HepG2 (cell line): ENCODE data around the gene FBXL7.

Experiments used
- BORCS8-MEF2B ChIP-seq: sonication (generic); formaldehyde crosslinking; IDR thresholded peaks from 2 replicates; pipeline ENCODE4 v1.8.0; 2022; ENCODE audit warnings: mild to moderate bottlenecking, missing genetic modification reagents
- CTCF ChIP-seq: sonication (generic); formaldehyde crosslinking; IDR thresholded peaks from 2 replicates; pipeline ENCODE4 v1.5.0; 2020; ENCODE audit warnings: mild to moderate bottlenecking, missing genetic modification reagents, moderate library complexity
- FOXP1 ChIP-seq, 2 experiments: fragments of 450-650 bp in 1 of 2; IDR thresholded peaks; 2 replicates each; pipeline ENCODE4 v1.6.1; 2017 to 2018; ENCODE audit warnings: antibody characterized with exemption in 1 of 2
- HNRNPK ChIP-seq: fragments of 200-400 bp; formaldehyde crosslinking; IDR thresholded peaks from 2 replicates; pipeline ENCODE4 v1.6.1; 2018; ENCODE audit warnings: low read length, low read depth, moderate library complexity, mild to moderate bottlenecking; ENCODE audit not compliant: poor library complexity, severe bottlenecking
- NR1H2 ChIP-seq: sonication (generic); formaldehyde crosslinking; IDR thresholded peaks from 2 replicates; pipeline ENCODE4 v1.8.1; 2022; ENCODE audit warnings: low read depth, missing genetic modification reagents, borderline replicate concordance
- POLR2A ChIP-seq, 2 experiments: IDR thresholded peaks; 2 replicates each; pipeline ENCODE4 v1.6.1; 2011; ENCODE audit warnings: low read depth in 2 of 2, low read length in 2 of 2, mild to moderate bottlenecking in 1 of 2, moderate library complexity in 1 of 2; ENCODE audit not compliant: insufficient read depth in 1 of 2
- TCF7 ChIP-seq: sonication (generic); IDR thresholded peaks from 2 replicates; pipeline ENCODE4 v1.6.1; 2016; ENCODE audit warnings: antibody characterized with exemption, low read depth
- ZBTB7A ChIP-seq: sonication (generic); formaldehyde crosslinking; IDR thresholded peaks from 2 replicates; pipeline ENCODE4 v1.8.0; 2022; ENCODE audit warnings: mild to moderate bottlenecking, missing genetic modification reagents
- ZNF34 ChIP-seq: sonication (generic); formaldehyde crosslinking; IDR thresholded peaks from 2 replicates; pipeline ENCODE4 v1.4.0; 2020; ENCODE audit warnings: mild to moderate bottlenecking, missing genetic modification reagents, borderline replicate concordance

- TF ChIP-seq CTCF (no peak), NR1H2 (no peak), ZBTB7A (CRISPR knock-in tag) (no peak), POLR2A (IDR thresholded peaks at IDR 0.05; ENCODE audit: insufficient read depth in 1 of 2, low read depth in 2 of 2, low read length in 2 of 2) (no peak), BORCS8-MEF2B (no peak), TCF7 (no peak), ZNF34 (no peak), FOXP1 (IDR thresholded peaks at IDR 0.05) (no peak), FOXP1 (CRISPR knock-in tag; IDR thresholded peaks at IDR 0.05) (no peak), HNRNPK (no peak)
Observed at GRCh38 chr5:15452781-15453180, 47.2 kb upstream of the FBXL7 start.
